ENCODE results near the gene CYGB.
A peak's percentile ranks its signal among the peaks of the same experiment; 100 is the strongest.

The CYGB gene

GRCh38 chr17:76545918-76546555 is 8.5 kb upstream of the CYGB start:
- no peak for DNase-seq (ENCODE audit: low read depth)
- H3K4me3 ChIP-seq (ENCODE audit: low read depth, low read length), result no peak overlapping the region
- TF ChIP-seq CTCF (IDR thresholded peaks at IDR 0.05; ENCODE audit: control insufficient read depth, extremely low read depth, insufficient read depth), result no peak

GRCh38 chr17:76544546-76545365 is 7.2 kb upstream of the CYGB start:
- peak; percentile 53 for DNase-seq (ENCODE audit: low read depth)
- no peak overlapping the region for H3K4me3 ChIP-seq (ENCODE audit: low read depth, low read length)
- no peak for TF ChIP-seq CTCF (IDR thresholded peaks at IDR 0.05; ENCODE audit: control insufficient read depth, extremely low read depth, insufficient read depth)

- H3K4me3 ChIP-seq (ENCODE audit: low read depth, low read length), result no peak overlapping the region
Measured at GRCh38 chr17:76543826-76544545, 6.5 kb upstream of the CYGB start.

GRCh38 chr17:76543482-76543825 is 5.9 kb upstream of the CYGB start:
- no peak overlapping the region for H3K4me3 ChIP-seq (ENCODE audit: low read depth, low read length)
- no peak for DNase-seq (ENCODE audit: low read depth)
- TF ChIP-seq CTCF (IDR thresholded peaks at IDR 0.05; ENCODE audit: control insufficient read depth, extremely low read depth, insufficient read depth), result no peak

More at GRCh38 chr17:76543826-76544545, 6.5 kb upstream of the CYGB start:
- TF ChIP-seq CTCF (IDR thresholded peaks at IDR 0.05; ENCODE audit: control insufficient read depth, extremely low read depth, insufficient read depth), result no peak
- no peak for DNase-seq (ENCODE audit: low read depth)

- no peak for DNase-seq (ENCODE audit: low read depth)
- no peak for TF ChIP-seq CTCF (IDR thresholded peaks at IDR 0.05; ENCODE audit: control insufficient read depth, extremely low read depth, insufficient read depth)
- H3K4me3 ChIP-seq (ENCODE audit: low read depth, low read length), result no peak overlapping the region
Measured at GRCh38 chr17:76542984-76543383, 5.5 kb upstream of the CYGB start.

- no peak overlapping the region for H3K4me3 ChIP-seq (ENCODE audit: low read depth, low read length)
- no peak for DNase-seq (ENCODE audit: low read depth)
- TF ChIP-seq CTCF (IDR thresholded peaks at IDR 0.05; ENCODE audit: control insufficient read depth, extremely low read depth, insufficient read depth), result no peak
Measured at GRCh38 chr17:76542566-76542971, 5.1 kb upstream of the CYGB start.
